OCI-LY3 (cell line): ENCODE results near the gene UNC5C.

Source experiments
- CTCF ChIP-seq: fragments of 200-600, 300-600 bp; sonication (generic); IDR thresholded peaks from 2 replicates; pipeline ENCODE4 v1.5.1; 2014; ENCODE audit warnings: antibody characterized with exemption, low read length, low read depth
- EZH2phosphoT487 ChIP-seq: fragments of 200-600 bp; shearing (Covaris generic); IDR thresholded peaks from 2 replicates; pipeline ENCODE4 v1.6.1; 2018; ENCODE audit warnings: antibody characterized with exemption, mixed run types, low read depth

GRCh38 chr4:95394752-95395306, 153.9 kb downstream of the UNC5C start:
- TF ChIP-seq CTCF (no peak), EZH2phosphoT487 (no peak)
